ENCODE results near the gene ODAPH. TPM values are rescaled to one million over a fixed set of nuclear protein-coding genes. Genes with fewer than 3 reads are reported as not detected.

ODAPH gene
- total and polyA plus RNA-seq, 2 of the 4 experiments (the other 2 are of a cell fraction), result not detected

- POLR2A ChIA-PET (ENCODE audit: unreplicated experiment), result no interaction called here
- no peak overlapping the region for H2AK5ac ChIP-seq (ENCODE audit: low read depth, low read length)
- no peaks in the 10 kb centered on the region for H3K9me3 ChIP-seq (ENCODE audit: control insufficient read depth, insufficient read depth, low read length)
- no peak overlapping the region for H3K14ac ChIP-seq (replicated peaks; ENCODE audit: low read depth, low read length)
- H3K4me2 ChIP-seq (ENCODE audit: low read depth, low read length), result no peak overlapping the region
- H4K5ac ChIP-seq (ENCODE audit: low read depth, low read length), result no peak overlapping the region
- dilution Hi-C loops (cut with HindIII; ENCODE audit: low sequenced_read_pairs, unreplicated experiment), result no loop called here
- no peak for TF ChIP-seq CEBPB (IDR thresholded peaks at IDR 0.05; ENCODE audit: low read depth, low read length)
- TF ChIP-seq CHD1 (IDR thresholded peaks at IDR 0.05; ENCODE audit: low read depth, low read length), result no peak
- TF ChIP-seq ELK1 (IDR thresholded peaks at IDR 0.05; ENCODE audit: borderline replicate concordance, low read depth, low read length), result no peak
- TF ChIP-seq MAZ (IDR thresholded peaks at IDR 0.05; ENCODE audit: borderline replicate concordance, low read depth, low read length), result no peak
- no peak for TF ChIP-seq RFX5 (IDR thresholded peaks at IDR 0.05; ENCODE audit: low read depth, low read length)
- TF ChIP-seq NFE2L2 (IDR thresholded peaks at IDR 0.05; ENCODE audit: low read depth, low read length), result no peak
- TF ChIP-seq RCOR1 (IDR thresholded peaks at IDR 0.05; ENCODE audit: insufficient replicate concordance, low read length), result no peak
- no peak for TF ChIP-seq USF2 (IDR thresholded peaks at IDR 0.05; ENCODE audit: low read depth, low read length)
- no peak for TF ChIP-seq MXI1 (IDR thresholded peaks at IDR 0.05; ENCODE audit: borderline replicate concordance, low read depth, low read length)
- TF ChIP-seq POLR2A (IDR thresholded peaks at IDR 0.05; ENCODE audit: low read depth, low read length), result no peak
- no peak for TF ChIP-seq MAFK (IDR thresholded peaks at IDR 0.05; ENCODE audit: low read depth, low read length)
- no peak for TF ChIP-seq FOS (IDR thresholded peaks at IDR 0.05; ENCODE audit: low read depth, low read length)
- TF ChIP-seq CTCF (conservative IDR thresholded peaks at IDR 0.05; ENCODE audit: low read depth, low read length), result no peak
- no peak for TF ChIP-seq BHLHE40 (IDR thresholded peaks at IDR 0.05; ENCODE audit: low read depth, low read length)
- no peak for TF ChIP-seq RAD21 (IDR thresholded peaks at IDR 0.05; ENCODE audit: low read length)
- no peak for TF ChIP-seq SMC3 (IDR thresholded peaks at IDR 0.05; ENCODE audit: low read depth, low read length)
- H2BK15ac ChIP-seq (ENCODE audit: low read depth, low read length), result no peak overlapping the region
- H3K23ac ChIP-seq (ENCODE audit: low read depth, low read length), result no peak overlapping the region
- no peak overlapping the region for H3K4ac ChIP-seq (ENCODE audit: low read depth, low read length)
- CTCF ChIA-PET, result no interaction called here
- H4K20me1 ChIP-seq (ENCODE audit: insufficient read depth, low read length), result no peaks in the 10 kb centered on the region
- no peaks in the 10 kb centered on the region for H3K9me1 ChIP-seq (ENCODE audit: insufficient read depth, low read length)
- H3K18ac ChIP-seq (ENCODE audit: low read depth, low read length), result no peak overlapping the region
- H4K8ac ChIP-seq (ENCODE audit: low read depth in 2 of 2, low read length in 2 of 2), result no peak overlapping the region
- peaks cover 9% of the 10 kb centered on the region for H3K27me3 ChIP-seq (ENCODE audit: control insufficient read depth, insufficient read depth, low read length)
- H2AK9ac ChIP-seq (replicated peaks; ENCODE audit: low read depth, low read length, poor library complexity), result no peak overlapping the region
- H2BK20ac ChIP-seq (ENCODE audit: low read depth, low read length), result no peak overlapping the region
- intact Hi-C loops (cut with micrococcal nuclease), result no loop called here
- DNase-seq (no peak), ATAC-seq (ENCODE audit: low read depth) (no peak)
- H2BK120ac ChIP-seq (ENCODE audit: low read depth, low read length), result no peak overlapping the region
- H3K79me1 ChIP-seq (ENCODE audit: low read depth in 1 of 2, low read length in 2 of 2), result no peaks in the 10 kb centered on the region
- H2BK5ac ChIP-seq (ENCODE audit: low read depth, low read length, poor library complexity, severe bottlenecking), result no peak overlapping the region
- H3K9ac ChIP-seq (ENCODE audit: low read depth, low read length), result no peak overlapping the region
- no peak overlapping the region for H3K4me3 ChIP-seq (ENCODE audit: insufficient read depth, low read depth, low read length)
- H2AFZ ChIP-seq (replicated peaks; ENCODE audit: low read length, poor library complexity), result no peak overlapping the region
- H4K91ac ChIP-seq (ENCODE audit: insufficient read depth, low read depth, low read length), result no peak overlapping the region
- BruUV-seq (replicated peaks), result no TSS peak
- no peaks in the 10 kb centered on the region for H3K36me3 ChIP-seq (ENCODE audit: control insufficient read depth, insufficient read depth, low read length)
- 100% methylated on average over 1 of the region's 1 CpG; no CpG with 5 or more reads in 1 of the 2 experiments for WGBS, 2 experiments (ENCODE audit: extremely low coverage in 2 of 2, insufficient read length in 1 of 2)
- H3K27ac ChIP-seq (ENCODE audit: insufficient read depth, low read length), result no peak overlapping the region
- H3K4me1 ChIP-seq (ENCODE audit: control insufficient read depth, insufficient read depth, low read length), result no peaks in the 10 kb centered on the region
- no peak overlapping the region for H3K56ac ChIP-seq (ENCODE audit: extremely low read depth, insufficient read depth, low read length)
- in situ Hi-C loops (cut with MboI; ENCODE audit: low sequenced_read_pairs), result no loop called here
These were observed 11.0 kb downstream of the ODAPH start for GRCh38 chr4:75566911-75567310.
